ENCODE measurements around the gene GALNT2.

- TF ChIP-seq MAZ (IDR thresholded peaks at IDR 0.05; ENCODE audit: borderline replicate concordance, low read depth, low read length) (no peak), MAFK (IDR thresholded peaks at IDR 0.05; ENCODE audit: low read depth, low read length) (no peak), CTCF (conservative IDR thresholded peaks at IDR 0.05; ENCODE audit: low read depth, low read length) (no peak), POLR2A (IDR thresholded peaks at IDR 0.05; ENCODE audit: low read depth, low read length) (no peak), CHD1 (IDR thresholded peaks at IDR 0.05; ENCODE audit: low read depth, low read length) (no peak), RAD21 (IDR thresholded peaks at IDR 0.05; ENCODE audit: low read length) (no peak), BHLHE40 (IDR thresholded peaks at IDR 0.05; ENCODE audit: low read depth, low read length) (no peak), RCOR1 (IDR thresholded peaks at IDR 0.05; ENCODE audit: insufficient replicate concordance, low read length) (no peak), CEBPB (IDR thresholded peaks at IDR 0.05; ENCODE audit: low read depth, low read length) (no peak), FOS (IDR thresholded peaks at IDR 0.05; ENCODE audit: low read depth, low read length) (no peak), SMC3 (IDR thresholded peaks at IDR 0.05; ENCODE audit: low read depth, low read length) (no peak)
Measured at GRCh38 chr1:230232371-230232771, 165.3 kb downstream of the GALNT2 start.

Measured in IMR-90 (cell line).